Measurements from ENCODE around the gene GRB7. TPM values are rescaled to one million over a fixed set of nuclear protein-coding genes. Genes with fewer than 3 reads are reported as not detected.

The GRB7 gene
- total RNA-seq, 1 donor from 2014 or later, result not detected

GRCh38 chr17:39765175-39765574 lies 27.4 kb downstream of the GRB7 start:
- Mint-ChIP-seq H3K4me1 (no peaks in the 10 kb centered on the region), H3K27ac (ENCODE audit: unreplicated experiment) (no peak overlapping the region), H3K4me3 (no peak overlapping the region), H3K9me3 (no peaks in the 10 kb centered on the region), H3K36me3 (ENCODE audit: low read depth) (no peaks in the 10 kb centered on the region), H3K27me3 (ENCODE audit: low read depth) (peaks cover 39% of the 10 kb centered on the region)
- DNase-seq (ENCODE audit: low read depth, low spot score), result no peak
- TF ChIP-seq CTCF (conservative IDR thresholded peaks at IDR 0.05), result no peak

GRCh38 chr17:39765766-39766165 lies 28.0 kb downstream of the GRB7 start:
- Mint-ChIP-seq H3K27me3 (ENCODE audit: low read depth) (peaks cover 38% of the 10 kb centered on the region), H3K9me3 (no peaks in the 10 kb centered on the region), H3K27ac (ENCODE audit: unreplicated experiment) (no peak overlapping the region), H3K4me3 (no peak overlapping the region), H3K4me1 (no peaks in the 10 kb centered on the region), H3K36me3 (ENCODE audit: low read depth) (no peaks in the 10 kb centered on the region)
- TF ChIP-seq CTCF (conservative IDR thresholded peaks at IDR 0.05), result no peak
- no peak for DNase-seq (ENCODE audit: low read depth, low spot score)

- DNase-seq (ENCODE audit: low read depth, low spot score), result no peak
- Mint-ChIP-seq H3K27me3 (ENCODE audit: low read depth) (peaks cover 44% of the 10 kb centered on the region), H3K4me3 (no peak overlapping the region), H3K27ac (ENCODE audit: unreplicated experiment) (no peak overlapping the region), H3K9me3 (no peaks in the 10 kb centered on the region), H3K36me3 (ENCODE audit: low read depth) (no peaks in the 10 kb centered on the region), H3K4me1 (peaks cover under 1% of the 10 kb centered on the region)
- TF ChIP-seq CTCF (conservative IDR thresholded peaks at IDR 0.05), result no peak
Observed at GRCh38 chr17:39767147-39767546, 29.4 kb downstream of the GRB7 start.

- Mint-ChIP-seq H3K27ac (ENCODE audit: unreplicated experiment) (no peak overlapping the region), H3K9me3 (no peaks in the 10 kb centered on the region), H3K4me3 (no peak overlapping the region), H3K36me3 (ENCODE audit: low read depth) (no peaks in the 10 kb centered on the region), H3K27me3 (ENCODE audit: low read depth) (peaks cover 49% of the 10 kb centered on the region), H3K4me1 (peaks cover 4% of the 10 kb centered on the region)
- no peak for DNase-seq (ENCODE audit: low read depth, low spot score)
- TF ChIP-seq CTCF (conservative IDR thresholded peaks at IDR 0.05), result no peak
Observed at GRCh38 chr17:39769974-39770587, 32.3 kb downstream of the GRB7 start.

GRCh38 chr17:39772415-39772814 lies 34.7 kb downstream of the GRB7 start:
- DNase-seq (ENCODE audit: low read depth, low spot score), result no peak
- Mint-ChIP-seq H3K27me3 (ENCODE audit: low read depth) (peaks cover 49% of the 10 kb centered on the region), H3K36me3 (ENCODE audit: low read depth) (no peaks in the 10 kb centered on the region), H3K4me1 (peaks cover 4% of the 10 kb centered on the region), H3K27ac (ENCODE audit: unreplicated experiment) (no peak overlapping the region), H3K9me3 (no peaks in the 10 kb centered on the region), H3K4me3 (no peak overlapping the region)
- TF ChIP-seq CTCF (conservative IDR thresholded peaks at IDR 0.05), result no peak
